Neural cell (in vitro differentiated cells): Measurements from ENCODE around the gene ZNF669. TPM values are rescaled to one million over a fixed set of nuclear protein-coding genes. Genes with fewer than 3 reads are reported as not detected.

ENCODE experiments used
- H2AFZ ChIP-seq: fragments of 200-600, 300-800 bp; sonication (generic), shearing (Covaris generic); 2 replicates; pipeline ENCODE4 v1.6.0; 2014; ENCODE audit warnings: low read depth, mild to moderate bottlenecking, antibody characterized with exemption, low read length, moderate library complexity
- H3F3A ChIP-seq: fragments of 200-600 bp; shearing (Covaris generic); 2 replicates; pipeline ENCODE4 v1.6.1; 2016; ENCODE audit warnings: mild to moderate bottlenecking, moderate library complexity, mixed read lengths, antibody characterized with exemption, low read length; ENCODE audit not compliant: insufficient read depth, poor library complexity, severe bottlenecking
- H3K27ac ChIP-seq: fragments of 200-600, 300-800 bp; sonication (generic), shearing (Covaris generic); 2 replicates; pipeline ENCODE4 v1.5.1; 2014; ENCODE audit warnings: mild to moderate bottlenecking, low read length, moderate library complexity
- H3K27me3 ChIP-seq: fragments of 300-800, 200-600 bp; sonication (generic), shearing (Covaris generic); 2 replicates; pipeline ENCODE4 v1.6.0; 2014; ENCODE audit warnings: mild to moderate bottlenecking, low read depth, low read length, moderate library complexity; ENCODE audit not compliant: insufficient read depth
- H3K36me3 ChIP-seq: fragments of 300-800, 200-600 bp; sonication (generic), shearing (Covaris generic); 2 replicates; pipeline ENCODE4 v1.5.1; 2014; ENCODE audit warnings: mild to moderate bottlenecking, antibody characterized with exemption, low read length, moderate library complexity; ENCODE audit not compliant: insufficient read depth
- H3K4me2 ChIP-seq: fragments of 300-800, 200-600 bp; sonication (generic), shearing (Covaris generic); 2 replicates; pipeline ENCODE4 v1.6.0; 2014; ENCODE audit warnings: mild to moderate bottlenecking, low read length
- H3K4me3 ChIP-seq: fragments of 300-800, 200-600 bp; sonication (generic), shearing (Covaris generic); 2 replicates; pipeline ENCODE4 v1.5.1; 2014; ENCODE audit warnings: mild to moderate bottlenecking, low read length, moderate library complexity
- H3K79me2 ChIP-seq: fragments of 200-600 bp; shearing (Covaris generic); replicated peaks from 2 replicates; pipeline ENCODE4 v1.6.0; 2014; ENCODE audit warnings: mild to moderate bottlenecking, low read length, moderate library complexity; ENCODE audit not compliant: insufficient read depth
- H3K9ac ChIP-seq: fragments of 300-800, 200-600 bp; sonication (generic), shearing (Covaris generic); 2 replicates; pipeline ENCODE4 v1.6.1; 2016; ENCODE audit warnings: mild to moderate bottlenecking, low read length, mixed read lengths
- H3K9me2 ChIP-seq: fragments of 200-600 bp; shearing (Covaris generic); 2 replicates; pipeline ENCODE4 v1.6.1; 2016; ENCODE audit warnings: mild to moderate bottlenecking, low read length, mixed read lengths; ENCODE audit not compliant: insufficient read depth
- H3K9me3 ChIP-seq: fragments of 200-600, 300-800 bp; sonication (generic), shearing (Covaris generic); 2 replicates; pipeline ENCODE4 v1.6.1; 2016; ENCODE audit warnings: mild to moderate bottlenecking, mixed run types, low read length, moderate library complexity, mixed read lengths
- H4K20me1 ChIP-seq: fragments of 200-600 bp; shearing (Covaris generic); 2 replicates; pipeline ENCODE4 v1.6.1; 2016; ENCODE audit warnings: mild to moderate bottlenecking, mixed run types; ENCODE audit not compliant: insufficient read depth
- EP300 ChIP-seq: fragments of 450-650 bp; conservative IDR thresholded peaks from 2 replicates; pipeline ENCODE4 v1.6.1; 2014; ENCODE audit warnings: antibody characterized with exemption, mild to moderate bottlenecking, moderate library complexity; ENCODE audit not compliant: poor library complexity, severe bottlenecking
- EZH2 ChIP-seq: fragments of 200-600, 300-800 bp; shearing (Covaris generic), sonication (generic); IDR thresholded peaks from 2 replicates; pipeline ENCODE4 v1.6.1; 2014; ENCODE audit warnings: antibody characterized with exemption, low read length, borderline replicate concordance, mild to moderate bottlenecking; ENCODE audit not compliant: insufficient read depth, poor library complexity, severe bottlenecking
- MXI1 ChIP-seq: fragments of 450-650 bp; conservative IDR thresholded peaks from 2 replicates; pipeline ENCODE4 v1.6.1; 2014; ENCODE audit warnings: antibody characterized with exemption, mild to moderate bottlenecking; ENCODE audit not compliant: poor library complexity, severe bottlenecking
- POLR2AphosphoS5 ChIP-seq: IDR thresholded peaks from 2 replicates; pipeline ENCODE4 v1.6.1; 2012
- RAD21 ChIP-seq: fragments of 450-650 bp; conservative IDR thresholded peaks from 2 replicates; pipeline ENCODE4 v1.6.1; 2014; ENCODE audit warnings: antibody characterized with exemption, mild to moderate bottlenecking, moderate library complexity
- SMC3 ChIP-seq: fragments of 450-650 bp; conservative IDR thresholded peaks from 2 replicates; pipeline ENCODE4 v1.6.1; 2014; ENCODE audit warnings: antibody characterized with exemption, mild to moderate bottlenecking, moderate library complexity; ENCODE audit not compliant: poor library complexity
- TAF1 ChIP-seq: IDR thresholded peaks from 2 replicates; pipeline ENCODE4 v1.6.1; 2012; ENCODE audit warnings: low read depth
- polyA plus RNA-seq: library from polyadenylated mRNA; depleted of rRNA; stranded (reverse); fragments of >200 nt; gene quantifications from 2 replicates; pipeline ENCODE4 v1.2.3, GENCODE V29; 2014
- TF ChIP-seq, protein P1 (sequence below): IDR thresholded peaks from 2 replicates; pipeline ENCODE4 v1.6.1; 2012; ENCODE audit warnings: borderline replicate concordance
- TF ChIP-seq, protein P2 (sequence below): fragments of 450-650 bp; IDR thresholded peaks from 2 replicates; pipeline ENCODE4 v1.5.1; 2014; ENCODE audit warnings: antibody characterized with exemption, mild to moderate bottlenecking, moderate library complexity; ENCODE audit not compliant: poor library complexity, severe bottlenecking

The ZNF669 gene
- polyA plus RNA-seq, 1 donor from 2014 or later, result 22.7 TPM

DNA sequence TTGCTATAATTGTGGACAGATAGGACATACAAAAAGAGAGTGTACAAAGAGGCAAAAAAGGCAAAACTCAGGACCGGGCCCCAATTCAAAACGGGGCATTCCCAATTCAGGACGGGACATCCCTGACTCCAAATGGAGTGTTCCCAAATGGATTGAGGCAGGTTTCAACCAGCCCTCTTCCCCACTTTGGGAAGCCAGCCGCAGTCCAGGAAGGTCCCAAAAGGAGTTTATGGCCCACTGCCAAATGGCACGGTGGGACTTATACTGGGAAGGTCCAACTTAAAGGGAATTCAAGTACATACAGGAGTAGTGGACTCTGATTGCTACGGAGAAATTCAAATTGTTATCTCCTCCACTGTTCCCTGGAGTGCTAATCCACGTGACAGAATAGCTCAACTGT is 3.5 kb upstream of the ZNF669 start:
- H2AFZ ChIP-seq, result no peak overlapping the region
- no peak overlapping the region for H3K4me2 ChIP-seq
- H4K20me1 ChIP-seq, result no peaks in the 10 kb centered on the region
- TF ChIP-seq TAF1, result no peak
- no peak for TF ChIP-seq SMC3
- no peak for TF ChIP-seq EZH2
- TF ChIP-seq POLR2AphosphoS5, result no peak
- no peak for TF ChIP-seq MXI1
- no peak for TF ChIP-seq EP300
- no peak for TF ChIP-seq RAD21
- TF ChIP-seq, protein P1, sequence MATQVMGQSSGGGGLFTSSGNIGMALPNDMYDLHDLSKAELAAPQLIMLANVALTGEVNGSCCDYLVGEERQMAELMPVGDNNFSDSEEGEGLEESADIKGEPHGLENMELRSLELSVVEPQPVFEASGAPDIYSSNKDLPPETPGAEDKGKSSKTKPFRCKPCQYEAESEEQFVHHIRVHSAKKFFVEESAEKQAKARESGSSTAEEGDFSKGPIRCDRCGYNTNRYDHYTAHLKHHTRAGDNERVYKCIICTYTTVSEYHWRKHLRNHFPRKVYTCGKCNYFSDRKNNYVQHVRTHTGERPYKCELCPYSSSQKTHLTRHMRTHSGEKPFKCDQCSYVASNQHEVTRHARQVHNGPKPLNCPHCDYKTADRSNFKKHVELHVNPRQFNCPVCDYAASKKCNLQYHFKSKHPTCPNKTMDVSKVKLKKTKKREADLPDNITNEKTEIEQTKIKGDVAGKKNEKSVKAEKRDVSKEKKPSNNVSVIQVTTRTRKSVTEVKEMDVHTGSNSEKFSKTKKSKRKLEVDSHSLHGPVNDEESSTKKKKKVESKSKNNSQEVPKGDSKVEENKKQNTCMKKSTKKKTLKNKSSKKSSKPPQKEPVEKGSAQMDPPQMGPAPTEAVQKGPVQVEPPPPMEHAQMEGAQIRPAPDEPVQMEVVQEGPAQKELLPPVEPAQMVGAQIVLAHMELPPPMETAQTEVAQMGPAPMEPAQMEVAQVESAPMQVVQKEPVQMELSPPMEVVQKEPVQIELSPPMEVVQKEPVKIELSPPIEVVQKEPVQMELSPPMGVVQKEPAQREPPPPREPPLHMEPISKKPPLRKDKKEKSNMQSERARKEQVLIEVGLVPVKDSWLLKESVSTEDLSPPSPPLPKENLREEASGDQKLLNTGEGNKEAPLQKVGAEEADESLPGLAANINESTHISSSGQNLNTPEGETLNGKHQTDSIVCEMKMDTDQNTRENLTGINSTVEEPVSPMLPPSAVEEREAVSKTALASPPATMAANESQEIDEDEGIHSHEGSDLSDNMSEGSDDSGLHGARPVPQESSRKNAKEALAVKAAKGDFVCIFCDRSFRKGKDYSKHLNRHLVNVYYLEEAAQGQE, result no peak
- TF ChIP-seq, protein P2, sequence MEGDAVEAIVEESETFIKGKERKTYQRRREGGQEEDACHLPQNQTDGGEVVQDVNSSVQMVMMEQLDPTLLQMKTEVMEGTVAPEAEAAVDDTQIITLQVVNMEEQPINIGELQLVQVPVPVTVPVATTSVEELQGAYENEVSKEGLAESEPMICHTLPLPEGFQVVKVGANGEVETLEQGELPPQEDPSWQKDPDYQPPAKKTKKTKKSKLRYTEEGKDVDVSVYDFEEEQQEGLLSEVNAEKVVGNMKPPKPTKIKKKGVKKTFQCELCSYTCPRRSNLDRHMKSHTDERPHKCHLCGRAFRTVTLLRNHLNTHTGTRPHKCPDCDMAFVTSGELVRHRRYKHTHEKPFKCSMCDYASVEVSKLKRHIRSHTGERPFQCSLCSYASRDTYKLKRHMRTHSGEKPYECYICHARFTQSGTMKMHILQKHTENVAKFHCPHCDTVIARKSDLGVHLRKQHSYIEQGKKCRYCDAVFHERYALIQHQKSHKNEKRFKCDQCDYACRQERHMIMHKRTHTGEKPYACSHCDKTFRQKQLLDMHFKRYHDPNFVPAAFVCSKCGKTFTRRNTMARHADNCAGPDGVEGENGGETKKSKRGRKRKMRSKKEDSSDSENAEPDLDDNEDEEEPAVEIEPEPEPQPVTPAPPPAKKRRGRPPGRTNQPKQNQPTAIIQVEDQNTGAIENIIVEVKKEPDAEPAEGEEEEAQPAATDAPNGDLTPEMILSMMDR, result no peak
- H3K4me3 ChIP-seq, result no peak overlapping the region
- no peaks in the 10 kb centered on the region for H3F3A ChIP-seq
- H3K36me3 ChIP-seq, result no peaks in the 10 kb centered on the region
- H3K9ac ChIP-seq, result no peak overlapping the region
- H3K9me3 ChIP-seq, result no peaks in the 10 kb centered on the region
- H3K27me3 ChIP-seq, result peaks cover 20% of the 10 kb centered on the region
- H3K27ac ChIP-seq, result no peak overlapping the region
- no peaks in the 10 kb centered on the region for H3K9me2 ChIP-seq
- H3K79me2 ChIP-seq, result peaks cover 9% of the 10 kb centered on the region

DNA sequence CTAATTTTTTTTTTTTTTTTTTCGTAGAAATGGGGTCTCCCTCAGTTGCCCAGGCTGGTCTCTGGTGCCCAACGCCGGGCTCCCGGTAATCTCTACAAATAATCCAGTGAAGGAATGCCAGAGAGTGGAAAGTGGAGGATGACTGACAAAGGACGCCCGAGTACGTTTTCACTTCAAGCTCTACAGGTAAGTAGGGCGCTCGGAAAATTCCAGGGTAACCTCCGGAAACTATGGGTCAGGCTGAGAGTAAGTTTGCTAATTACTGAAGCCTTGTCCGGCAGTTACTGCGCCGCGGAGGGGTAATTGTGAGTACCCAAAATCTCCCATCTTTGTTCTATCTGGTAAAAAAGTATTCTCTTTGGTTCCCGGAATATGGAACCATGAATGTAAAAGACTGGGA is 1.8 kb upstream of the ZNF669 start:
- no peak for TF ChIP-seq POLR2AphosphoS5
- no peak for TF ChIP-seq EP300
- TF ChIP-seq TAF1, result no peak
- TF ChIP-seq, protein P1, result no peak
- TF ChIP-seq RAD21, result no peak
- TF ChIP-seq, protein P2, result no peak
- no peak for TF ChIP-seq EZH2
- TF ChIP-seq MXI1, result no peak
- no peak for TF ChIP-seq SMC3

More for the DNA sequence above, 1.8 kb upstream of the ZNF669 start:
- Histone ChIP-seq H3F3A (no peaks in the 10 kb centered on the region), H3K9me2 (no peaks in the 10 kb centered on the region), H2AFZ (no peak overlapping the region), H3K79me2 (peaks cover 27% of the 10 kb centered on the region), H3K9me3 (peaks cover 2% of the 10 kb centered on the region), H3K27ac (no peak overlapping the region), H3K4me3 (no peak overlapping the region), H3K36me3 (peaks cover 13% of the 10 kb centered on the region), H3K27me3 (peaks cover 5% of the 10 kb centered on the region), H4K20me1 (no peaks in the 10 kb centered on the region), H3K4me2 (no peak overlapping the region), H3K9ac (no peak overlapping the region)
